Nephron (organoid): ENCODE data around the gene PRDX3.

Experiments used
- H3K27ac Mint-ChIP-seq, 3 experiments: 2 replicates each; pipeline ENCODE4 v1.8.0; 2020; ENCODE audit warnings: mixed read lengths in 3 of 3, mild to moderate bottlenecking in 2 of 3, moderate library complexity in 1 of 3
- H3K27me3 Mint-ChIP-seq: 2 replicates; pipeline ENCODE4 v1.8.0; 2021; ENCODE audit warnings: low read depth, mild to moderate bottlenecking, moderate library complexity, mixed read lengths
- H3K36me3 Mint-ChIP-seq: 2 replicates; pipeline ENCODE4 v1.8.0; 2020; ENCODE audit warnings: low read depth, mixed read lengths
- H3K4me1 Mint-ChIP-seq: 2 replicates; pipeline ENCODE4 v1.8.0; 2020; ENCODE audit warnings: mixed read lengths
- H3K4me3 Mint-ChIP-seq, 3 experiments: 2 replicates each; pipeline ENCODE4 v1.8.0; 2020; ENCODE audit warnings: mild to moderate bottlenecking in 3 of 3, mixed read lengths in 3 of 3, moderate library complexity in 2 of 3
- H3K9me3 Mint-ChIP-seq: 2 replicates; pipeline ENCODE4 v1.8.0; 2020; ENCODE audit warnings: mixed read lengths
- CTCF ChIP-seq, 3 experiments: fragments of 200-600 bp; sonication (generic); IDR thresholded peaks; one replicate each; pipeline ENCODE4 v1.5.0; 2021; ENCODE audit warnings: antibody characterized with exemption in 3 of 3; ENCODE audit not compliant: unreplicated experiment in 3 of 3

Gene PRDX3

DNA sequence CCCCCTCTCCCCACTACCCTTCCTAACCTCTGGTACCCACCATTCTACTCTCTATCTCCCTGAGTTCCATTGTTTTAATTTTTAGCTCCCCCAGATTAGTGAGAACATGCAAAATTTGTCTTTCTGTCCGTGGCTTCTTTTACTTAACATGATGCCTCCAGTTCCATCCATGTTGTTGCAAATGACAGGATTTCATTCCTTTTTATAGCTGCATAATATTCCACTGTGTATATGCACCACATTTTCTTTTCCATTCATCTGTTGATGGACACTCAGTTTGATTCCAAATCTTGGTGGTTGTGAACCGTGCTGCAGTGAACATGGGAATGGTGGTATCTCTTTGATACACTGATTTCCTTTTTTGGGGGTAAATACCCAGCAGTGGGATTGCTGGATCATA is 52.7 kb downstream of the PRDX3 start:
- H3K9me3 Mint-ChIP-seq, result no peaks in the 10 kb centered on the region
- peaks cover 65% of the 10 kb centered on the region for H3K36me3 Mint-ChIP-seq
- H3K27me3 Mint-ChIP-seq, result no peaks in the 10 kb centered on the region
- no peaks in the 10 kb centered on the region for H3K4me1 Mint-ChIP-seq
- H3K4me3 Mint-ChIP-seq, result no peak overlapping the region
- no peak overlapping the region for H3K27ac Mint-ChIP-seq
- no peak for TF ChIP-seq CTCF (IDR thresholded peaks at IDR 0.05; ENCODE audit: unreplicated experiment in 3 of 3)

- Mint-ChIP-seq H3K4me1 (no peaks in the 10 kb centered on the region), H3K27me3 (no peaks in the 10 kb centered on the region), H3K36me3 (peaks cover 51% of the 10 kb centered on the region), H3K27ac (no peak overlapping the region), H3K4me3 (no peak overlapping the region), H3K9me3 (no peaks in the 10 kb centered on the region)
- TF ChIP-seq CTCF (IDR thresholded peaks at IDR 0.05; ENCODE audit: unreplicated experiment in 3 of 3), result no peak
Observed at GRCh38 chr10:119120875-119121274, 57.7 kb downstream of the PRDX3 start.

DNA sequence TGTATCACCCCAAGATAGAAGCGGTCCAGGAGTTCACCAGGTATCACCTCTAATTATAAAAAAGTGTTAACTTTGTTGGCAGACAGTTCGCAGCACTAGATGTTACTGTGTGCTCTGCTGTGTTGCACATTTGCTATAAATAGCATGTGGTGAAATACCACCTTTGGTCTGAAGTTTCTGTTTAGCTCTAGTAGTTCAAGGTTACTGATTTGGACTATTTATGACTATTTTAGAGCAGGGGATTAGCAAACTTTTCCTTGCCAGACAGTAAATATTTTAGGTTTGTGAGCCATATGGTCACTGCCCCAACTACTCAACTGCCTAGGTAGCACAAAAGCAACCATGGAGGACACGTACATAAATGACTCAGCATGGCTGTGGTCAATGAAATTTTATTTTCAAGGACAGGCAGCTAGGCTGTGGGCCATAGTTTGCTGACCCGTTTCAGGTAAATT is 58.2 kb downstream of the PRDX3 start:
- Mint-ChIP-seq H3K36me3 (peaks cover 50% of the 10 kb centered on the region), H3K4me1 (no peaks in the 10 kb centered on the region), H3K9me3 (no peaks in the 10 kb centered on the region), H3K4me3 (no peak overlapping the region), H3K27me3 (no peaks in the 10 kb centered on the region), H3K27ac (no peak overlapping the region)
- no peak for TF ChIP-seq CTCF (IDR thresholded peaks at IDR 0.05; ENCODE audit: unreplicated experiment in 3 of 3)

DNA sequence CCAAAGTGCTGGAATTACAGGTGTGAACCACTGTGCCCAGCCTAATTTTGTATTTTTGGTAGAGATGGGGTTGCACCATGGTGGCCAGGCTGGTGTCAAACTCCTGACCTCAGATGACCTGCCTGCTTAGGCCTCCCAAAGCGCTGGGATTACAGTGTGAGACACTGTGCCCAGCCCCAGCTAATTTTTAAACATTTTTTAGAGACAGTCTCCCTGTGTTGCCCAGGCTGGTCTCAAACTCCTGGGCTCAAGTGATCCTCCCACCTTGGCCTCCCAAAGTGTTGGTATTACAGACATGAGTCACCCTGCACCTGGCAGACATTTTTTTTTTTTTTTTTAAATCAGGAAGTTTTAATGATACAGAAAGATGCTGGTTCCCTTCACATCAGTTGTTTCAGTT is 59.2 kb downstream of the PRDX3 start:
- H3K9me3 Mint-ChIP-seq, result no peaks in the 10 kb centered on the region
- H3K4me1 Mint-ChIP-seq, result no peaks in the 10 kb centered on the region
- no peak overlapping the region for H3K4me3 Mint-ChIP-seq
- peaks cover 56% of the 10 kb centered on the region for H3K36me3 Mint-ChIP-seq
- H3K27ac Mint-ChIP-seq, result no peak overlapping the region
- no peaks in the 10 kb centered on the region for H3K27me3 Mint-ChIP-seq
- TF ChIP-seq CTCF (IDR thresholded peaks at IDR 0.05; ENCODE audit: unreplicated experiment in 3 of 3), result no peak

DNA sequence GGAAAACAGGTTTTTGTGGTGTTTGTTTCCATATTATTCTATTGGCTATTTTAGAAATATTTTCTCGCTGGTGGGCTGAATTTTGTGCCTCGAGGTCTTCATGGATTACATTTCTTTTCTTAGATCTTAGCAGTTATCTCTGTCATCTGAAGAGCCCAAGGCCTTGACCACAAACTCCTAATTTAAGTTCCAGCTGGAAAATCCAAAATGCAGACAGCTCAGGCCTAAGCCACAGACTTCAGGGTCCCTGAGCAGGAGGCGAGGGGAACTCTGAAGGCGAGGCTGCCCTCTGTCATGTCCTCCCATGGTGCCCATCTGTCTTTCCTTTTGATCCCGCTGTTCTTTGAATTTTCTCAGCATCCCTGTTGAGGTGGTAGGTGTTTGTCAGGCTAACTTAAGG is 60.4 kb downstream of the PRDX3 start:
- Mint-ChIP-seq H3K9me3 (no peaks in the 10 kb centered on the region), H3K27me3 (no peaks in the 10 kb centered on the region)

More for the DNA sequence above, 60.4 kb downstream of the PRDX3 start:
- Mint-ChIP-seq H3K27ac (no peak overlapping the region), H3K4me1 (no peaks in the 10 kb centered on the region), H3K36me3 (peaks cover 64% of the 10 kb centered on the region), H3K4me3 (no peak overlapping the region)
- no peak for TF ChIP-seq CTCF (IDR thresholded peaks at IDR 0.05; ENCODE audit: unreplicated experiment in 3 of 3)
